ENCODE data around the gene MPPED2. TPM values are rescaled to one million over a fixed set of nuclear protein-coding genes. Genes with fewer than 3 reads are reported as not detected.

The MPPED2 gene
- total and polyA plus RNA-seq, 12 donors, result 2.2 to 15.1 (median 10.4) TPM

DNA sequence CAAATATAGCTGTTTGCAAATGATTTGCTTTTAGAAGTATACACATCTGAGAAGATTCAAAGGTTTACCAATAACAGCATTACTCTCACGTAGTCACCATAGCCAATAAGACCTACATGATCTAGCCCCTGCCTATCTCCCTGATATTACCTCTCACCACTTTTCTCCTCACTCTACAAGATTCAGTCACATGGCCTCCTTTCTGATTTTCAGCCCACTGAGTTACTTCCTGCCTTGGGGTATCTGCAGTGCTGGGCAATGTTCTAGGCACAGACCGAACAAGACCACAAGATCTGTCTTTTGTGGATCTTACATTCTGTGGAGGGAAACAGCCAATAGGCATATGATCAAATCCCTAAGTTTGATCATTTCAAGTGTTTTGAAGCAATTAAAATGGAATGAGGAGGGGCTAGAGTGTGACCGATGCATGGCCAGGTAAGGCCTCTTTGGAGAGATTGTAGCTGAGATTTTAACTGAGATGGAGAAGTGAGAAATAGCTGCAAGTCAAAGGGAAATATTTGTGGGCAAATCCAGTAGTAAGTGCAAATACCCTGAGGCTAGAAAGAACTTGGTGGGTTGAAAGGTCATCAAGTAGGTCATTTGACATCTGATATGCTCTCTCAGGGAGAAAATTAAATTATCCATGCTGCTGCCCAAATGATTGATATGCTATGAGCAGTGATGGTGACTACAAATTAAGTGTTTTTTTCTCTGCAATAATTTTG is 220.2 kb downstream of the MPPED2 start:
- DNase-seq (no peak), ATAC-seq (no peak)
- no peaks in the 10 kb centered on the region for H3K36me3 ChIP-seq
- no peak overlapping the region for H3K4me3 ChIP-seq
- TF ChIP-seq, protein P1, sequence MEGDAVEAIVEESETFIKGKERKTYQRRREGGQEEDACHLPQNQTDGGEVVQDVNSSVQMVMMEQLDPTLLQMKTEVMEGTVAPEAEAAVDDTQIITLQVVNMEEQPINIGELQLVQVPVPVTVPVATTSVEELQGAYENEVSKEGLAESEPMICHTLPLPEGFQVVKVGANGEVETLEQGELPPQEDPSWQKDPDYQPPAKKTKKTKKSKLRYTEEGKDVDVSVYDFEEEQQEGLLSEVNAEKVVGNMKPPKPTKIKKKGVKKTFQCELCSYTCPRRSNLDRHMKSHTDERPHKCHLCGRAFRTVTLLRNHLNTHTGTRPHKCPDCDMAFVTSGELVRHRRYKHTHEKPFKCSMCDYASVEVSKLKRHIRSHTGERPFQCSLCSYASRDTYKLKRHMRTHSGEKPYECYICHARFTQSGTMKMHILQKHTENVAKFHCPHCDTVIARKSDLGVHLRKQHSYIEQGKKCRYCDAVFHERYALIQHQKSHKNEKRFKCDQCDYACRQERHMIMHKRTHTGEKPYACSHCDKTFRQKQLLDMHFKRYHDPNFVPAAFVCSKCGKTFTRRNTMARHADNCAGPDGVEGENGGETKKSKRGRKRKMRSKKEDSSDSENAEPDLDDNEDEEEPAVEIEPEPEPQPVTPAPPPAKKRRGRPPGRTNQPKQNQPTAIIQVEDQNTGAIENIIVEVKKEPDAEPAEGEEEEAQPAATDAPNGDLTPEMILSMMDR (IDR thresholded peaks at IDR 0.05), result no peak
- intact Hi-C loops (cut with DNase I), result no loop called here
- H3K9me3 ChIP-seq, result no peaks in the 10 kb centered on the region
- 95 to 96% methylated on average over 3 of the region's 3 CpGs for WGBS, 2 donors
- H3K4me1 ChIP-seq, result peaks cover 0 to 11% (median 4%) of the 10 kb centered on the region in 9 donors
- no peak overlapping the region for H3K27ac ChIP-seq
- no peaks in the 10 kb centered on the region for H3K27me3 ChIP-seq

GRCh38 chr11:30364837-30365482 is 221.2 kb downstream of the MPPED2 start:
- Histone ChIP-seq H3K9me3 (no peaks in the 10 kb centered on the region), H3K27me3 (no peaks in the 10 kb centered on the region), H3K27ac (no peak overlapping the region), H3K4me3 (no peak overlapping the region), H3K36me3 (no peaks in the 10 kb centered on the region), H3K4me1 (peaks cover 0 to 11% (median 4%) of the 10 kb centered on the region in 9 donors)
- WGBS, 2 donors, result 73 to 75% methylated on average over 9 of the region's 9 CpGs
- intact Hi-C loops (cut with DNase I), result no loop called here
- DNase-seq (no peak), ATAC-seq (peak in 2 of 8 donors; percentile 30 to 39)
- TF ChIP-seq, protein P1 (IDR thresholded peaks at IDR 0.05), result no peak

- Histone ChIP-seq H3K9me3 (no peaks in the 10 kb centered on the region), H3K27ac (no peak overlapping the region), H3K27me3 (no peaks in the 10 kb centered on the region), H3K4me1 (peaks cover 0 to 11% (median 4%) of the 10 kb centered on the region in 9 donors), H3K4me3 (no peak overlapping the region), H3K36me3 (no peaks in the 10 kb centered on the region)
- WGBS, 2 donors, result 32 to 43% methylated on average over 7 of the region's 7 CpGs
- TF ChIP-seq, protein P1 (IDR thresholded peaks at IDR 0.05), result no peak
- ATAC-seq, result no peak
- intact Hi-C loops (cut with DNase I), result no loop called here
- DNase-seq, result no peak
Observed at GRCh38 chr11:30364139-30364836, 221.9 kb downstream of the MPPED2 start.

DNA sequence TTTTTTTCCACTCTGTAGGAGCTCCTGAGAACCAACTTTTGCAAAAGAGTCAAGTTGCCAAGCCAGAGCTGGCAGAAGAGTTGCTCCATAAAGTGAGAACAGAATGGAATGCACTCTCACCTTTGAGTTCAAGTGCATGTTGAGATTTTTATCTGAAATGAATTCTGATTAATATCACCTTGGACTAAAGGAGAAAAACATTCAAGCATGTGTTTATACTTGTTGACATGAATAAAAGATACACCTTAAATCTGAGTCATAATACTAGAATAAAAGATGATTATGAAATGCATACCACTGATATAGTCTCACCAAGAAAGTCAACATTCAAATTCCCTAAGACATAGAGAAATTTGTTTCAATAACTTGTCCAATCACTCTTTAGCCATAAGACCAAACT is 225.4 kb downstream of the MPPED2 start:
- H3K9me3 ChIP-seq, result no peaks in the 10 kb centered on the region
- H3K27ac ChIP-seq, result no peak overlapping the region
- intact Hi-C loops (cut with DNase I), result no loop called here
- DNase-seq (no peak), ATAC-seq (no peak)
- H3K27me3 ChIP-seq, result no peaks in the 10 kb centered on the region
- peaks cover 0 to 27% (median 4%) of the 10 kb centered on the region in 9 donors for H3K4me1 ChIP-seq
- H3K4me3 ChIP-seq, result no peak overlapping the region
- TF ChIP-seq, protein P1 (IDR thresholded peaks at IDR 0.05), result no peak
- no peaks in the 10 kb centered on the region for H3K36me3 ChIP-seq

Data from heart right ventricle (tissue), 16 donors.